HG03575 (cell line): ENCODE data around the gene FRRS1.

Experiments
- ATAC-seq: cut with Tn5 transposase; IDR thresholded peaks from one replicate; pipeline ENCODE4 v1.9.1; 2021; ENCODE audit not compliant: unreplicated experiment, insufficient number of reproducible peaks, low FRiP score; ENCODE audit errors: extremely low read depth

FRRS1 gene

GRCh38 chr1:99662539-99663080 lies 103.8 kb downstream of the FRRS1 start:
- no peak for ATAC-seq

DNA sequence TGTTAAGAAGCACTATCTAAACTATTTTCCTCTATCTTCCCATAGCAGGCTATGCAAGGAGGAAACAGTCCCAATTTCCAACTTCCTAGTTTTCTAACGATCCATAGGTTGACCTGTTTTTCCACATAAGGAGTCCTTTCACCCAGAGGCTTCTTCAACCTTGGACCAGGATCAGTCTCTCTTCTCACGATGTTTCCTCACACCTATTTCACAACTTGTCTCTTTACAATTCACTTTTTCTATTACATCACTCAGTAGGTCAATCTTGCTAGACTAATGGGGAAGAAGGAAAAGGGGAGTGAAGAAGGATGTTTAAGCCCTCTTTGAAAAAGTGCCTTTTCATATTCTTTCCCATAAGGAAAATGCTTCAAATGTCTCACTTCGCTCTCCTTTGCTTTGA lies 104.7 kb downstream of the FRRS1 start:
- no peak for ATAC-seq

- ATAC-seq: no peak
Observed at GRCh38 chr1:99660496-99660895, 105.9 kb downstream of the FRRS1 start.

GRCh38 chr1:99659755-99660210 lies 106.7 kb downstream of the FRRS1 start:
- no peak for ATAC-seq
